WTC11 (cell line): ENCODE data around the gene CRY2. TPM values are rescaled to one million over a fixed set of nuclear protein-coding genes. Genes with fewer than 3 reads are reported as not detected.

Experiments used
- ATAC-seq: fragments of 200-7000 bp; cut with Tn5 transposase; 2 replicates; pipeline ENCODE4 v1.10.0; 2021; ENCODE audit warnings: mild to moderate bottlenecking, moderate library complexity
- CTCF ChIA-PET: fragments of 300-600 bp; sonication (Branson Sonifier 250); formaldehyde crosslinking; loops from one replicate; lab custom pipeline; 2021; ENCODE audit warnings: antibody characterized with exemption; lab: Charles Lee
- POLR2A ChIA-PET: fragments of 350-600 bp; sonication (Branson Sonifier 250); formaldehyde crosslinking; loops from one replicate; lab custom pipeline; 2021; ENCODE audit warnings: antibody characterized with exemption; lab: Charles Lee
- DNase-seq: peaks from one replicate; pipeline ENCODE4 v3.0.0; 2021; ENCODE audit warnings: low spot score
- H3K27ac Mint-ChIP-seq: 2 replicates; pipeline ENCODE4 v1.8.0; 2021; ENCODE audit warnings: mixed read lengths
- H3K27me3 Mint-ChIP-seq: 2 replicates; pipeline ENCODE4 v1.8.0; 2021; ENCODE audit warnings: low read depth, mild to moderate bottlenecking, moderate library complexity, mixed read lengths
- H3K36me3 Mint-ChIP-seq: 2 replicates; pipeline ENCODE4 v1.8.0; 2021; ENCODE audit warnings: mixed read lengths
- H3K4me1 Mint-ChIP-seq: 2 replicates; pipeline ENCODE4 v1.8.0; 2022; ENCODE audit warnings: mixed read lengths
- H3K4me3 Mint-ChIP-seq: 2 replicates; pipeline ENCODE4 v1.8.0; 2021; ENCODE audit warnings: mild to moderate bottlenecking, moderate library complexity, mixed read lengths
- H3K9me3 Mint-ChIP-seq: 2 replicates; pipeline ENCODE4 v1.8.0; 2021; ENCODE audit warnings: mixed read lengths
- ARID4B ChIP-seq: sonication (generic); formaldehyde crosslinking; IDR thresholded peaks from 2 replicates; pipeline ENCODE4 v1.8.0; 2023; ENCODE audit warnings: missing genetic modification reagents, mild to moderate bottlenecking, borderline replicate concordance
- ATF3 ChIP-seq: sonication (generic); formaldehyde crosslinking; conservative IDR thresholded peaks from 2 replicates; pipeline ENCODE4 v1.8.1; 2022; ENCODE audit warnings: mild to moderate bottlenecking, missing genetic modification reagents
- ELF4 ChIP-seq: sonication (generic); formaldehyde crosslinking; IDR thresholded peaks from 2 replicates; pipeline ENCODE4 v1.8.1; 2022; ENCODE audit warnings: low read depth, mild to moderate bottlenecking, moderate library complexity, missing genetic modification reagents
- FOXJ3 ChIP-seq: sonication (generic); formaldehyde crosslinking; IDR thresholded peaks from 2 replicates; pipeline ENCODE4 v1.9.0; 2021; ENCODE audit warnings: missing genetic modification reagents, mild to moderate bottlenecking, borderline replicate concordance
- GTF2I ChIP-seq: fragments of 250-450 bp; sonication (Bioruptor Pico); conservative IDR thresholded peaks from 2 replicates; pipeline ENCODE4 v1.4.0; 2021; ENCODE audit warnings: mild to moderate bottlenecking
- IRF1 ChIP-seq: sonication (generic); formaldehyde crosslinking; IDR thresholded peaks from 2 replicates; pipeline ENCODE4 v1.8.0; 2023; ENCODE audit warnings: missing genetic modification reagents
- IRF2 ChIP-seq: sonication (generic); formaldehyde crosslinking; IDR thresholded peaks from 2 replicates; pipeline ENCODE4 v1.8.0; 2022; ENCODE audit warnings: low read depth, missing genetic modification reagents, borderline replicate concordance
- JAZF1 ChIP-seq: fragments of 250-450 bp; sonication (Bioruptor Pico); IDR thresholded peaks from 2 replicates; pipeline ENCODE4 v1.9.0; 2021; ENCODE audit warnings: moderate library complexity, mild to moderate bottlenecking, inconsistent platforms
- JUN ChIP-seq: sonication (generic); formaldehyde crosslinking; IDR thresholded peaks from 2 replicates; pipeline ENCODE4 v1.8.0; 2023; ENCODE audit warnings: mild to moderate bottlenecking, missing genetic modification reagents
- MLX ChIP-seq: sonication (generic); formaldehyde crosslinking; IDR thresholded peaks from 2 replicates; pipeline ENCODE4 v1.8.1; 2023; ENCODE audit warnings: mild to moderate bottlenecking, missing genetic modification reagents, moderate library complexity
- MYBL2 ChIP-seq: sonication (generic); formaldehyde crosslinking; IDR thresholded peaks from 2 replicates; pipeline ENCODE4 v1.8.1; 2023; ENCODE audit warnings: mild to moderate bottlenecking, moderate library complexity, missing genetic modification reagents
- NFYB ChIP-seq: sonication (generic); formaldehyde crosslinking; conservative IDR thresholded peaks from 2 replicates; pipeline ENCODE4 v1.8.0; 2022; ENCODE audit warnings: low read depth, missing genetic modification reagents
- PREB ChIP-seq: sonication (generic); formaldehyde crosslinking; IDR thresholded peaks from 2 replicates; pipeline ENCODE4 v1.8.1; 2022; ENCODE audit warnings: mild to moderate bottlenecking, missing genetic modification reagents, moderate library complexity, borderline replicate concordance
- RORB ChIP-seq: fragments of 250-450 bp; sonication (Bioruptor Pico); IDR thresholded peaks from 2 replicates; pipeline ENCODE4 v1.9.0; 2021; ENCODE audit warnings: mild to moderate bottlenecking
- SOX15 ChIP-seq: fragments of 250-450 bp; sonication (Bioruptor Pico); IDR thresholded peaks from 2 replicates; pipeline ENCODE4 v1.9.0; 2021; ENCODE audit warnings: mild to moderate bottlenecking
- TCF7 ChIP-seq: sonication (generic); formaldehyde crosslinking; IDR thresholded peaks from 2 replicates; pipeline ENCODE4 v1.8.0; 2022; ENCODE audit warnings: mild to moderate bottlenecking, low read depth, missing genetic modification reagents, moderate library complexity
- TP53 ChIP-seq: sonication (generic); formaldehyde crosslinking; IDR thresholded peaks from 2 replicates; pipeline ENCODE4 v1.8.1; 2023; ENCODE audit warnings: mild to moderate bottlenecking, missing genetic modification reagents
- ZBTB21 ChIP-seq: sonication (generic); formaldehyde crosslinking; IDR thresholded peaks from 2 replicates; pipeline ENCODE4 v1.8.1; 2023; ENCODE audit warnings: mild to moderate bottlenecking, missing genetic modification reagents, borderline replicate concordance
- ZNF121 ChIP-seq: sonication (generic); formaldehyde crosslinking; IDR thresholded peaks from 2 replicates; pipeline ENCODE4 v1.8.0; 2023; ENCODE audit warnings: missing genetic modification reagents
- ZNF425 ChIP-seq: fragments of 250-450 bp; sonication (Bioruptor Pico); conservative IDR thresholded peaks from 2 replicates; pipeline ENCODE4 v1.9.0; 2021; ENCODE audit warnings: mild to moderate bottlenecking
- ZSCAN18 ChIP-seq: fragments of 250-450 bp; sonication (Bioruptor Pico); IDR thresholded peaks from 2 replicates; pipeline ENCODE4 v2.1.2; 2022; ENCODE audit warnings: mild to moderate bottlenecking, moderate library complexity
- total RNA-seq: library from RNA; stranded (reverse); gene quantifications from 3 replicates; pipeline ENCODE4 v1.2.3, GENCODE V29; 2021

Gene CRY2
- total RNA-seq, 1 experiment from 2014 or later, result 18.3 TPM

GRCh38 chr11:45902452-45903380, 55.4 kb downstream of the CRY2 start:
- no peak for ATAC-seq
- Mint-ChIP-seq H3K4me1 (peaks cover 10% of the 10 kb centered on the region), H3K36me3 (0 out of 2 replicates have a peak, but pooled peaks cover 3% of the 10 kb centered on the region)
- TF ChIP-seq NFYB (CRISPR knock-in tag), result no peak
- TF ChIP-seq TP53 (CRISPR knock-in tag), result no peak
- no peak for TF ChIP-seq MYBL2
- TF ChIP-seq ZNF121, result no peak
- TF ChIP-seq TCF7 (CRISPR knock-in tag), result no peak
- TF ChIP-seq PREB (CRISPR knock-in tag), result no peak
- TF ChIP-seq IRF2 (CRISPR knock-in tag), result no peak
- no peak for TF ChIP-seq JUN (CRISPR knock-in tag)
- TF ChIP-seq MLX, result no peak
- TF ChIP-seq ELF4 (CRISPR knock-in tag), result no peak
- TF ChIP-seq JAZF1 (CRISPR knock-in tag), result no peak
- TF ChIP-seq, all 79 proteins: peak for 0
- Mint-ChIP-seq H3K4me3 (no peak overlapping the region), H3K27ac (no peak overlapping the region), H3K9me3 (no peaks in the 10 kb centered on the region), H3K27me3 (peaks cover 6% of the 10 kb centered on the region)
- POLR2A ChIA-PET, result no interaction called here
- DNase-seq, result no peak
- CTCF ChIA-PET, result interaction anchor here (1.0 to 1.1 kb wide), 2 partner anchors 30 to 104 kb away, joined by 3 read pairs; no protein-coding TSS in a partner anchor

- DNase-seq (no peak), ATAC-seq (no peak)
- CTCF ChIA-PET, result no interaction called here
- Mint-ChIP-seq H3K9me3 (no peaks in the 10 kb centered on the region), H3K27ac (no peak overlapping the region), H3K4me3 (no peak overlapping the region), H3K4me1 (peaks cover 8% of the 10 kb centered on the region), H3K27me3 (peaks cover 6% of the 10 kb centered on the region), H3K36me3 (0 out of 2 replicates have a peak, but pooled peaks cover 3% of the 10 kb centered on the region)
- POLR2A ChIA-PET, result interaction anchor here (1.3 kb wide), 1 partner anchor 13 kb away, joined by 4 read pairs; the partner anchor contains the start of gene PEX16
- TF ChIP-seq IRF1 (no peak), NFYB (CRISPR knock-in tag) (no peak), TP53 (CRISPR knock-in tag) (no peak), ZNF425 (CRISPR knock-in tag) (no peak), ZBTB21 (CRISPR knock-in tag) (no peak), ATF3 (CRISPR knock-in tag) (no peak), IRF2 (CRISPR knock-in tag) (no peak), GTF2I (no peak), RORB (CRISPR knock-in tag) (no peak), ARID4B (CRISPR knock-in tag) (no peak), FOXJ3 (CRISPR knock-in tag) (no peak), ZSCAN18 (CRISPR knock-in tag) (no peak), SOX15 (CRISPR knock-in tag) (no peak)
Observed at GRCh38 chr11:45904309-45904915, 57.1 kb downstream of the CRY2 start.
